NCI-H128 (cell line): ENCODE data around the gene KLHL13.
"Not testable (repeated sequence)": the region's sequence is repeated elsewhere in the genome, so short reads cannot be mapped to it uniquely, and the experiment has no call there.

Experiments used
- DNase-seq: peaks from one replicate; lab custom pipeline; 2025; ENCODE audit not compliant: unreplicated experiment; lab: John Stamatoyannopoulos, UW

Gene KLHL13

GRCh38 chrX:118116713-118117550 lies at the start of gene KLHL13:
KLHL13 (minus strand) TSS chrX:118116810; CDS start chrX:118028473, 88,337 bp downstream.
- DNase-seq, result no peak

GRCh38 chrX:118164138-118164537 lies 47.5 kb upstream of the KLHL13 start:
- DNase-seq, result no peak

GRCh38 chrX:118156953-118157608 lies 40.5 kb upstream of the KLHL13 start:
- DNase-seq, result no peak

GRCh38 chrX:118156254-118156952 lies 39.8 kb upstream of the KLHL13 start:
- no peak for DNase-seq

- no peak for DNase-seq
These were observed 36.7 kb upstream of the KLHL13 start for GRCh38 chrX:118153270-118153669.

- no peak for DNase-seq
These were observed 36.1 kb upstream of the KLHL13 start for GRCh38 chrX:118152721-118153120.

GRCh38 chrX:118148737-118149136 lies 32.1 kb upstream of the KLHL13 start:
- DNase-seq, result no peak

- not testable (repeated sequence) for DNase-seq
These were observed 31.2 kb upstream of the KLHL13 start for GRCh38 chrX:118147771-118148170.

GRCh38 chrX:118143578-118143977 lies 27.0 kb upstream of the KLHL13 start:
- DNase-seq, result no peak

GRCh38 chrX:118131336-118131735 lies 14.7 kb upstream of the KLHL13 start:
- DNase-seq, result no peak

- DNase-seq, result no peak
These were observed 13.1 kb upstream of the KLHL13 start for GRCh38 chrX:118129681-118130080.

- no peak for DNase-seq
These were observed 12.1 kb upstream of the KLHL13 start for GRCh38 chrX:118128724-118129123.

- DNase-seq, result no peak
These were observed 9.7 kb upstream of the KLHL13 start for GRCh38 chrX:118126286-118126685.

- not testable (repeated sequence) for DNase-seq
These were observed 7.6 kb upstream of the KLHL13 start for GRCh38 chrX:118124243-118124642.

GRCh38 chrX:118117741-118118140 lies 1.1 kb upstream of the KLHL13 start:
- no peak for DNase-seq

GRCh38 chrX:118115953-118116712 lies 477 bp downstream of the KLHL13 start:
- no peak for DNase-seq

- DNase-seq, result no peak
These were observed 1.6 kb downstream of the KLHL13 start for GRCh38 chrX:118114971-118115370.

GRCh38 chrX:118109065-118109464 lies 7.5 kb downstream of the KLHL13 start:
- DNase-seq, result no peak

- no peak for DNase-seq
These were observed 8.3 kb downstream of the KLHL13 start for GRCh38 chrX:118108304-118108703.

GRCh38 chrX:118100091-118100490 lies 16.5 kb downstream of the KLHL13 start:
- no peak for DNase-seq

GRCh38 chrX:118088084-118088483 lies 28.5 kb downstream of the KLHL13 start:
- DNase-seq, result no peak
